A549 (cell line): ENCODE measurements around the gene PFN1. TPM values are rescaled to one million over a fixed set of nuclear protein-coding genes. Genes with fewer than 3 reads are reported as not detected.
"Not testable (repeated sequence)": the region's sequence is repeated elsewhere in the genome, so short reads cannot be mapped to it uniquely, and the experiment has no call there.

ENCODE experiments used
- ATAC-seq, 2 experiments: fragments of 200-7000 bp in 1 of 2; fragments of >200 bp in 1 of 2; cut with Nextera tagmentation in 1 of 2; cut with Tn5 transposase in 1 of 2; 3 replicates each; pipeline versions ENCODE4 v1.8.0 to v1.9.1; 2018 to 2020; ENCODE audit warnings: mild to moderate bottlenecking in 1 of 2, moderate library complexity in 1 of 2
- CTCF ChIA-PET: fragments of 300-600 bp; sonication (Branson Sonifier 250); formaldehyde crosslinking; extraction: SDS; loops from one replicate; lab custom pipeline; 2021; ENCODE audit warnings: antibody characterized with exemption, inconsistent platforms; lab: Yijun Ruan, JAX
- POLR2A ChIA-PET: fragments of 350-600 bp; formaldehyde crosslinking; extraction: SDS; loops from one replicate; lab custom pipeline; 2021; ENCODE audit warnings: antibody characterized with exemption, inconsistent platforms; lab: Yijun Ruan, JAX
- DNase-seq, 2 experiments: peaks; one replicate each; pipeline versions ENCODE4 v3.0.0 to v3.0.0-alpha.2; 2011 to 2016; ENCODE audit warnings: low read depth in 1 of 2, low spot score in 1 of 2
- FAIRE-seq: peaks from 2 replicates; lab custom pipeline; 2011; peaks lifted over from hg19 to GRCh38; lab: Jason Lieb, UNC
- H3K27ac ChIP-seq, 2 experiments: fragments of >200 bp; sonication (Bioruptor Twin); formaldehyde crosslinking; 3 replicates each; pipeline ENCODE4 v1.5.1; 2016 to 2017
- H3K4me1 ChIP-seq: fragments of >200 bp; sonication (Bioruptor Twin); formaldehyde crosslinking; 3 replicates; pipeline ENCODE4 v1.6.1; 2016
- H3K4me2 ChIP-seq: fragments of >200 bp; sonication (Bioruptor Twin); formaldehyde crosslinking; 3 replicates; pipeline ENCODE4 v1.6.1; 2016
- H3K4me3 ChIP-seq: fragments of >200 bp; sonication (Bioruptor Twin); formaldehyde crosslinking; 3 replicates; pipeline ENCODE4 v1.5.1; 2016
- H3K9me3 ChIP-seq: fragments of >200 bp; sonication (Bioruptor Twin); formaldehyde crosslinking; 3 replicates; pipeline ENCODE4 v1.6.1; 2016
- EHMT2 ChIP-seq: fragments of 200-600 bp; sonication (generic); IDR thresholded peaks from 2 replicates; pipeline ENCODE4 v1.6.1; 2016; ENCODE audit warnings: antibody characterized with exemption, low read depth, mild to moderate bottlenecking, moderate library complexity
- ELK1 ChIP-seq: fragments of 150-350 bp; IDR thresholded peaks from 2 replicates; pipeline ENCODE4 v1.6.1; 2014; ENCODE audit warnings: low read depth, mild to moderate bottlenecking, low read length
- GATA3 ChIP-seq: IDR thresholded peaks from 2 replicates; pipeline ENCODE4 v1.6.1; 2012; ENCODE audit warnings: borderline replicate concordance
- HOXB13 ChIP-seq: fragments of 250-450 bp; sonication (Bioruptor Pico); IDR thresholded peaks from 2 replicates; pipeline ENCODE4 v1.5.0; 2020; ENCODE audit warnings: low read depth, mild to moderate bottlenecking, moderate library complexity
- JUN ChIP-seq, 2 experiments: fragments of >200 bp; sonication (Bioruptor Twin); formaldehyde crosslinking; IDR thresholded peaks; 2 replicates in 1 of 2; 3 replicates in 1 of 2; pipeline ENCODE4 v1.6.1; 2016 to 2017
- JUNB ChIP-seq: fragments of >200 bp; sonication (Bioruptor Twin); formaldehyde crosslinking; IDR thresholded peaks from 2 replicates; pipeline ENCODE4 v1.6.1; 2016
- KDM1A ChIP-seq: fragments of 200-600 bp; sonication (generic); IDR thresholded peaks from 2 replicates; pipeline ENCODE4 v1.6.1; 2016; ENCODE audit warnings: low read depth, mild to moderate bottlenecking
- MAFK ChIP-seq: fragments of 450-650 bp; IDR thresholded peaks from 2 replicates; pipeline ENCODE4 v1.6.1; 2014; ENCODE audit not compliant: partially characterized antibody
- MAZ ChIP-seq: fragments of 150-350 bp; IDR thresholded peaks from 2 replicates; pipeline ENCODE4 v1.6.1; 2014; ENCODE audit warnings: antibody characterized with exemption, low read depth, low read length, borderline replicate concordance
- NPAS2 ChIP-seq: fragments of 250-450 bp; sonication (Bioruptor Pico); IDR thresholded peaks from 2 replicates; pipeline ENCODE4 v1.8.0; 2022; ENCODE audit warnings: mild to moderate bottlenecking, moderate library complexity, borderline replicate concordance
- RAD21 ChIP-seq, 2 experiments: fragments of >200 bp in 1 of 2; sonication (Bioruptor Twin) in 1 of 2; formaldehyde crosslinking in 1 of 2; IDR thresholded peaks in 1 of 2; conservative IDR thresholded peaks in 1 of 2; 2 replicates in 1 of 2; 3 replicates in 1 of 2; pipeline ENCODE4 v1.6.1; 2012 to 2018; ENCODE audit warnings: inconsistent platforms in 1 of 2
- RARB ChIP-seq: fragments of 250-450 bp; sonication (Bioruptor Pico); IDR thresholded peaks from 2 replicates; pipeline ENCODE4 v1.8.0; 2021; ENCODE audit warnings: mild to moderate bottlenecking, moderate library complexity
- RCOR1 ChIP-seq: fragments of 150-350 bp; IDR thresholded peaks from 2 replicates; pipeline ENCODE4 v1.6.1; 2014; ENCODE audit warnings: antibody characterized with exemption, low read length, low read depth
- SMC3 ChIP-seq: fragments of >200 bp; sonication (Bioruptor Twin); formaldehyde crosslinking; IDR thresholded peaks from 3 replicates; pipeline ENCODE4 v1.6.1; 2018; ENCODE audit warnings: inconsistent platforms
- TP53 ChIP-seq: fragments of 250-450 bp; sonication (Bioruptor Pico); IDR thresholded peaks from 2 replicates; pipeline ENCODE4 v1.5.0; 2021; ENCODE audit warnings: mild to moderate bottlenecking, moderate library complexity
- USF2 ChIP-seq: fragments of 450-650 bp; IDR thresholded peaks from 2 replicates; pipeline ENCODE4 v1.6.1; 2014; ENCODE audit warnings: antibody characterized with exemption
- WGBS: methylation state at CpG from one replicate; pipeline ENCODE4 v1.1.6; 2017; ENCODE audit errors: missing lambda C conversion rate; 5-methylcytosine and 5-hydroxymethylcytosine counted together
- polyA plus RNA-seq, 4 experiments: library from polyadenylated mRNA; depleted of rRNA in 3 of 4; stranded (reverse); fragments of >200 nt; fragmentation: RNase III in 1 of 4; extraction: RNeasy Plus Mini Kit Qiagen cat#74134 plus additional on column Dnase treatment in 1 of 4; gene quantifications; 2 replicates in 3 of 4; 3 replicates in 1 of 4; pipeline ENCODE4 v1.2.3, GENCODE V29; 2011 to 2017
- TF ChIP-seq, protein P1 (sequence below): IDR thresholded peaks from 2 replicates; pipeline ENCODE4 v1.6.1; 2012
- TF ChIP-seq, protein P2 (sequence below): fragments of 200-600 bp; sonication (generic); IDR thresholded peaks from 2 replicates; pipeline ENCODE4 v1.6.1; 2016; ENCODE audit warnings: antibody characterized with exemption, mild to moderate bottlenecking, moderate library complexity

PFN1 gene
- polyA plus RNA-seq, 2 of the 4 experiments (the other 2 are of a cell fraction): 1,732 to 3,230 TPM

- FAIRE-seq: not testable (repeated sequence)
- TF ChIP-seq MAFK: peak; percentile 20
- TF ChIP-seq, all 56 proteins: peak for 1; not testable (repeated sequence) for 55
- not testable (repeated sequence) for H3K4me3 ChIP-seq, H3K4me1 ChIP-seq, H3K9me3 ChIP-seq, H3K4me2 ChIP-seq, DNase-seq, H3K27ac ChIP-seq, ATAC-seq
- POLR2A ChIA-PET: interaction anchor here (2.0 kb wide), 1 partner anchor 14 kb away, joined by 7 read pairs; the partner anchor contains the start of genes RNF167 and SLC25A11
- 94% methylated on average over 24 of the region's 24 CpGs for WGBS
- CTCF ChIA-PET: interaction anchor here (1.0 to 2.1 kb wide), 6 partner anchors 10 to 445 kb away, joined by 3 to 7 read pairs (median 4); partner anchors contain the start of genes CAMTA2, CHRNE, RNF167 and SLC25A11
Measured at GRCh38 chr17:4926577-4927335, 21.6 kb downstream of the PFN1 start.

- Histone ChIP-seq H3K27ac (no peak overlapping the region), H3K4me3 (no peak overlapping the region)
- TF ChIP-seq HOXB13 (CRISPR knock-in tag) (no peak), ELK1 (no peak), SMC3 (no peak), USF2 (no peak), EHMT2 (no peak), JUNB (no peak), RARB (no peak), TP53 (CRISPR knock-in tag) (no peak), RCOR1 (no peak), MAZ (no peak), JUN (IDR thresholded peaks at IDR 0.05) (no peak), NPAS2 (no peak), KDM1A (no peak), GATA3 (no peak), MAFK (no peak), RAD21 (conservative IDR thresholded peaks at IDR 0.05 in 1 of 2, IDR thresholded peaks at IDR 0.05 in 1 of 2) (no peak)
- TF ChIP-seq, protein P1, sequence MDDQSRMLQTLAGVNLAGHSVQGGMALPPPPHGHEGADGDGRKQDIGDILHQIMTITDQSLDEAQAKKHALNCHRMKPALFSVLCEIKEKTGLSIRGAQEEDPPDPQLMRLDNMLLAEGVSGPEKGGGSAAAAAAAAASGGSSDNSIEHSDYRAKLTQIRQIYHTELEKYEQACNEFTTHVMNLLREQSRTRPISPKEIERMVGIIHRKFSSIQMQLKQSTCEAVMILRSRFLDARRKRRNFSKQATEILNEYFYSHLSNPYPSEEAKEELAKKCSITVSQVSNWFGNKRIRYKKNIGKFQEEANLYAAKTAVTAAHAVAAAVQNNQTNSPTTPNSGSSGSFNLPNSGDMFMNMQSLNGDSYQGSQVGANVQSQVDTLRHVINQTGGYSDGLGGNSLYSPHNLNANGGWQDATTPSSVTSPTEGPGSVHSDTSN: no peak
- TF ChIP-seq, protein P2, sequence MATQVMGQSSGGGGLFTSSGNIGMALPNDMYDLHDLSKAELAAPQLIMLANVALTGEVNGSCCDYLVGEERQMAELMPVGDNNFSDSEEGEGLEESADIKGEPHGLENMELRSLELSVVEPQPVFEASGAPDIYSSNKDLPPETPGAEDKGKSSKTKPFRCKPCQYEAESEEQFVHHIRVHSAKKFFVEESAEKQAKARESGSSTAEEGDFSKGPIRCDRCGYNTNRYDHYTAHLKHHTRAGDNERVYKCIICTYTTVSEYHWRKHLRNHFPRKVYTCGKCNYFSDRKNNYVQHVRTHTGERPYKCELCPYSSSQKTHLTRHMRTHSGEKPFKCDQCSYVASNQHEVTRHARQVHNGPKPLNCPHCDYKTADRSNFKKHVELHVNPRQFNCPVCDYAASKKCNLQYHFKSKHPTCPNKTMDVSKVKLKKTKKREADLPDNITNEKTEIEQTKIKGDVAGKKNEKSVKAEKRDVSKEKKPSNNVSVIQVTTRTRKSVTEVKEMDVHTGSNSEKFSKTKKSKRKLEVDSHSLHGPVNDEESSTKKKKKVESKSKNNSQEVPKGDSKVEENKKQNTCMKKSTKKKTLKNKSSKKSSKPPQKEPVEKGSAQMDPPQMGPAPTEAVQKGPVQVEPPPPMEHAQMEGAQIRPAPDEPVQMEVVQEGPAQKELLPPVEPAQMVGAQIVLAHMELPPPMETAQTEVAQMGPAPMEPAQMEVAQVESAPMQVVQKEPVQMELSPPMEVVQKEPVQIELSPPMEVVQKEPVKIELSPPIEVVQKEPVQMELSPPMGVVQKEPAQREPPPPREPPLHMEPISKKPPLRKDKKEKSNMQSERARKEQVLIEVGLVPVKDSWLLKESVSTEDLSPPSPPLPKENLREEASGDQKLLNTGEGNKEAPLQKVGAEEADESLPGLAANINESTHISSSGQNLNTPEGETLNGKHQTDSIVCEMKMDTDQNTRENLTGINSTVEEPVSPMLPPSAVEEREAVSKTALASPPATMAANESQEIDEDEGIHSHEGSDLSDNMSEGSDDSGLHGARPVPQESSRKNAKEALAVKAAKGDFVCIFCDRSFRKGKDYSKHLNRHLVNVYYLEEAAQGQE: no peak
- TF ChIP-seq, all 56 proteins: peak for 0
- Histone ChIP-seq H3K4me2 (no peak overlapping the region), H3K9me3 (no peaks in the 10 kb centered on the region), H3K4me1 (0 out of 3 replicates have a peak, but pooled peaks cover 4% of the 10 kb centered on the region)
- ATAC-seq (no peak), DNase-seq (no peak), FAIRE-seq (no peak)
- ChIA-PET POLR2A (interaction anchor here (1.1 kb wide), 1 partner anchor 9 kb away, joined by 4 read pairs; no protein-coding TSS in a partner anchor), CTCF (interaction anchor here (0.6 to 1.9 kb wide), 5 partner anchors 10 to 140 kb away, joined by 3 to 5 read pairs (median 4); partner anchors contain the start of gene CAMTA2)
- 95% methylated on average over 4 of the region's 4 CpGs for WGBS
Measured at GRCh38 chr17:4921320-4921719, 27.0 kb downstream of the PFN1 start.
